HEK293T (cell line): ENCODE data around the gene CDHR2.

Experiments used
- CTCF ChIA-PET: fragments of 350-600 bp; formaldehyde crosslinking; extraction: SDS; loops from one replicate; lab custom pipeline; 2021; ENCODE audit warnings: antibody characterized with exemption, inconsistent platforms; lab: Yijun Ruan, JAX
- POLR2A ChIA-PET: fragments of 350-600 bp; formaldehyde crosslinking; extraction: SDS; loops from one replicate; lab custom pipeline; 2020; ENCODE audit warnings: antibody characterized with exemption, inconsistent platforms; lab: Yijun Ruan, JAX
- DNase-seq: peaks from one replicate; pipeline ENCODE4 v3.0.0; 2012; ENCODE audit warnings: mixed read lengths; ENCODE audit errors: extremely low spot score
- ARNT ChIP-seq: fragments of 450-650 bp; IDR thresholded peaks from 2 replicates; pipeline ENCODE4 v1.6.1; 2017; ENCODE audit warnings: mild to moderate bottlenecking
- BHLHE40 ChIP-seq: fragments of 450-650 bp; IDR thresholded peaks from 2 replicates; pipeline ENCODE4 v1.6.1; 2016; ENCODE audit warnings: mild to moderate bottlenecking, moderate library complexity, borderline replicate concordance
- CTBP1 ChIP-seq: fragments of 450-650 bp; IDR thresholded peaks from 2 replicates; pipeline ENCODE4 v1.6.1; 2016; ENCODE audit warnings: borderline replicate concordance
- ELF4 ChIP-seq: fragments of 450-650 bp; IDR thresholded peaks from 2 replicates; pipeline ENCODE4 v1.6.1; 2017; ENCODE audit warnings: antibody characterized with exemption
- FOXA1 ChIP-seq: fragments of 450-650 bp; IDR thresholded peaks from 2 replicates; pipeline ENCODE4 v1.6.1; 2016; ENCODE audit warnings: mild to moderate bottlenecking
- FOXK2 ChIP-seq: fragments of 450-650 bp; IDR thresholded peaks from 2 replicates; pipeline ENCODE4 v1.6.1; 2016; ENCODE audit warnings: mild to moderate bottlenecking
- FOXM1 ChIP-seq: fragments of 450-650 bp; IDR thresholded peaks from 2 replicates; pipeline ENCODE4 v1.6.1; 2017; ENCODE audit warnings: mild to moderate bottlenecking, borderline replicate concordance
- HDGF ChIP-seq: fragments of 450-650 bp; IDR thresholded peaks from 2 replicates; pipeline ENCODE4 v1.6.1; 2017; ENCODE audit warnings: antibody characterized with exemption, borderline replicate concordance
- L3MBTL2 ChIP-seq: fragments of 450-650 bp; conservative IDR thresholded peaks from 2 replicates; pipeline ENCODE4 v1.6.1; 2016; ENCODE audit warnings: mild to moderate bottlenecking
- LEF1 ChIP-seq: fragments of 450-650 bp; IDR thresholded peaks from 2 replicates; pipeline ENCODE4 v1.6.1; 2017; ENCODE audit warnings: mild to moderate bottlenecking, borderline replicate concordance
- NFRKB ChIP-seq: fragments of 450-650 bp; IDR thresholded peaks from 2 replicates; pipeline ENCODE4 v1.6.1; 2016; ENCODE audit warnings: mild to moderate bottlenecking, moderate library complexity
- SP1 ChIP-seq: fragments of 450-650 bp; IDR thresholded peaks from 2 replicates; pipeline ENCODE4 v1.6.1; 2017
- SUZ12 ChIP-seq: fragments of 450-650 bp; IDR thresholded peaks from 2 replicates; pipeline ENCODE4 v1.6.1; 2016; ENCODE audit warnings: mild to moderate bottlenecking
- TARDBP ChIP-seq: fragments of 450-650 bp; IDR thresholded peaks from 2 replicates; pipeline ENCODE4 v1.6.1; 2016
- ZNF384 ChIP-seq: fragments of 450-650 bp; IDR thresholded peaks from 2 replicates; pipeline ENCODE4 v1.6.1; 2016
- TF ChIP-seq, protein P1 (sequence below): fragments of 450-650 bp; IDR thresholded peaks from 2 replicates; pipeline ENCODE4 v1.6.1; 2016

CDHR2 gene

DNA sequence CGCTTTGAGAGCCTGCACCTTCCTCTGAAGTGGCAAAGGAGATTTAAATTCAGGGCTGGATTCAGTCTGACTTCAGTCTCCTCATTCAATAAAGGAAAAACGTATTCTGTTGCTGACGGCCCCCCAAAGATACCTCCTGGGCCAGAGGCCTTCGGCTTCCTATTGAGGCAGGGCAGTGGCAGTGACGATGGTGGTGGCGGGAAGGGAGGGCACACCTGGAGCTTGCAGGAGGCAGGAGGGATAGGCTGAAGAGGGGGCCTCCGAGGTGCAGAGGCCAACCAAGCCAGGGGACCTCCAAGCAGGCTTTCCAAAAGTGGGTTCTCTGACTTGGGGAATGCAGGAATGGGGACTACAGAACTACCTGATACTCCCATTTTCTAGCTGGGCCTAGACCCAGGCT, 27.9 kb upstream of the CDHR2 start:
- ChIA-PET CTCF (no interaction called here), POLR2A (interaction anchor here (0.8 to 1.5 kb wide), 2 partner anchors 15 to 22 kb away, joined by 6 to 8 read pairs; partner anchors contain the start of gene RNF44)
- TF ChIP-seq L3MBTL2: no peak
- no peak for TF ChIP-seq TARDBP
- no peak for TF ChIP-seq CTBP1
- no peak for TF ChIP-seq SP1
- TF ChIP-seq HDGF: no peak
- TF ChIP-seq FOXM1: no peak
- no peak for TF ChIP-seq BHLHE40
- DNase-seq: no peak

DNA sequence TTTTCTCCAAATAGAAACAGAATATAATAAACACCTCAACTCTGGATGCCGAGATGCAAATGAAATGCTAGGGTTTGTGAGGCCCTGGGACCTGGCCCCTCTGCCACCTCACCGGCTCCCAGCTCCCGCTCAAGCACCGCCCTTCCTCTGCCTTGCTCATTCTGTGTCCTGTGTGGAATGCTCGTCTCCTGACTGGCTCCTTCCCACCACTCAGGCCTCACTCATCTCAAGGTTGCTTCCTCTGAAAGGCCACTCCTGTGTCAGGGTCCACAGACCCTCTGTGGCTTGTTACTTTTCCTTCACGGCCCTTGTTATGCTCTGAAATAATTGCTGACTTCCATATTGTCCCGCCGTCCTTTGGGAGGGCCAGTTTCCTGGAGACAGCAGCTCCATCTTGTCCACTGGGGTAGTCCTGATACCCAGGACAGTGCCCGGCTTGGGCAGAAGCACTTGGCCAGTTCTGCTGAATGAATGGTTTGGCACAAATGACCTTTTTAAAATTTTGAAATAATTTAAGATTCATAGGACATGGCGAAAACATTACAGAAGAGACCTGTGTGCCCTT, 27.4 kb upstream of the CDHR2 start:
- POLR2A ChIA-PET: interaction anchor here (0.8 to 1.5 kb wide), 2 partner anchors 15 to 21 kb away, joined by 6 to 8 read pairs; partner anchors contain the start of gene RNF44
- DNase-seq: no peak
- CTCF ChIA-PET: no interaction called here
- TF ChIP-seq FOXA1 (no peak), ARNT (no peak), LEF1 (no peak)

DNA sequence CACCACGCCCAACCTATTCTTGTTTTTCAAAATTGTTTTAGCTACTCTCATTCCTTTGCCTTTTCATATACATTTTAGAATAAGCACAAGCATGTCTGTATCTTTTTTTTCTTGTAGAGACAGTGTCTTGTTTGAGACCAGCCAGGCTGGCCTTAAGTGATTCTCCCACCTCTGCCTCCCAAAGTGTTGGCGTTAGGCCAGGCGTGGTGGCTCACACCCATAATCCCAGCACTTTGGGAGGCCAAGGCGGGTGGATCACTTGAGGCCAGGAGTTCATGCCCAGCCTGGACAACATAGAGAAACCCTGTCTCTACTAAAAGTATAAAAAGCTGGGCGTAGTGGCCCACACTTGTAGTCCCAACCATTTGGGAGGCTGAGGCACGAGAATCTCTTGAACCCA, 25.0 kb upstream of the CDHR2 start:
- TF ChIP-seq FOXM1 (no peak), TARDBP (no peak), SP1 (no peak), L3MBTL2 (no peak), ZNF384 (no peak), SUZ12 (no peak), ELF4 (no peak), LEF1 (no peak), FOXK2 (no peak), FOXA1 (no peak), CTBP1 (no peak), ARNT (no peak), NFRKB (no peak), HDGF (no peak), BHLHE40 (no peak)
- TF ChIP-seq, protein P1, sequence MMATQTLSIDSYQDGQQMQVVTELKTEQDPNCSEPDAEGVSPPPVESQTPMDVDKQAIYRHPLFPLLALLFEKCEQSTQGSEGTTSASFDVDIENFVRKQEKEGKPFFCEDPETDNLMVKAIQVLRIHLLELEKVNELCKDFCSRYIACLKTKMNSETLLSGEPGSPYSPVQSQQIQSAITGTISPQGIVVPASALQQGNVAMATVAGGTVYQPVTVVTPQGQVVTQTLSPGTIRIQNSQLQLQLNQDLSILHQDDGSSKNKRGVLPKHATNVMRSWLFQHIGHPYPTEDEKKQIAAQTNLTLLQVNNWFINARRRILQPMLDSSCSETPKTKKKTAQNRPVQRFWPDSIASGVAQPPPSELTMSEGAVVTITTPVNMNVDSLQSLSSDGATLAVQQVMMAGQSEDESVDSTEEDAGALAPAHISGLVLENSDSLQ: no peak
- CTCF ChIA-PET: no interaction called here
- no peak for DNase-seq
- POLR2A ChIA-PET: no interaction called here

DNA sequence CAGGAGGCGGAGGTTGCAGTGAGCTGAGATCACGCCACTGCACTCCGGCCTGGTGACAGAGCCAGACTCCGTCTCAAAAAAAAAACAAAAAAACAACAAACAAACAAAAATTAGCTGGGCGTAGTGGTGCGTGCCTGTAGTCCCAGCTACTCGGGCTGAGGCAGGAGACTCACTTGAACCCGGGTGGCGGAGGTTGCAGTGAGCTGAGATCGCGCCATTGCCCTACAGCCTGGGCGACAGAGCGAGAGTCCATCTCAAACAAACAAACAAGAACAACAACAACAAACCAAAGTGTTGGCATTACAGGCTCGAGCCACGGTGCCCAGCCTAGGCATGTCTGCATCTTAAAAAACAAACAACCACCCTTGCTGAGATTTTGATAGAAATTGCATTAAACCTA, 24.2 kb upstream of the CDHR2 start:
- CTCF ChIA-PET: no interaction called here
- TF ChIP-seq ELF4: no peak
- TF ChIP-seq NFRKB: no peak
- no peak for TF ChIP-seq CTBP1
- no peak for TF ChIP-seq FOXK2
- no peak for TF ChIP-seq ARNT
- no peak for TF ChIP-seq SP1
- TF ChIP-seq BHLHE40: no peak

DNA sequence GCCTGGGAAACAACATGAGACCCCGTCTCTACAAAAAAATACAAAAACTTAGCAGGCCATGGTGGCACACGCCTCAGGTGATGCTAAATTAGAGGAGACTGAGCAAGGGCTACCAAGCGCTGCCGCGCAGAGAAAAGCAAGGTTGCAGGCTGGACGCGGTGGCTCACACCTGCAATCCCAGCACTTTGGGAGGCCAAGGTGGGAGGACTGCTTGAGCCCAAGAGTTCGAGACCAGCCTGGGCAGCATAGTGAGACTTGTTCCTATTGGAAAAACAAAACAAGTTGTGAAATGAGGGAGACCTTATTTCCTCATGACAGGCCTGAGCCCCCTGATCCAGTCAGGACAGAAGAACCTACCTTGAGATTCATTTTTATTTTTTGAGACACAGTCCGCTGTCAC, 23.5 kb upstream of the CDHR2 start:
- DNase-seq: no peak
- no peak for TF ChIP-seq SUZ12
- TF ChIP-seq FOXA1: no peak
- TF ChIP-seq, protein P1: no peak
- TF ChIP-seq ZNF384: no peak
- TF ChIP-seq FOXK2: no peak
- TF ChIP-seq TARDBP: no peak
- no peak for TF ChIP-seq LEF1
- no peak for TF ChIP-seq ARNT
- no peak for TF ChIP-seq L3MBTL2
- no peak for TF ChIP-seq CTBP1
- TF ChIP-seq ELF4: no peak
- TF ChIP-seq BHLHE40: no peak
- TF ChIP-seq NFRKB: no peak
- ChIA-PET POLR2A (no interaction called here), CTCF (no interaction called here)

More for the DNA sequence above, 24.2 kb upstream of the CDHR2 start:
- POLR2A ChIA-PET: no interaction called here
- no peak for DNase-seq

DNA sequence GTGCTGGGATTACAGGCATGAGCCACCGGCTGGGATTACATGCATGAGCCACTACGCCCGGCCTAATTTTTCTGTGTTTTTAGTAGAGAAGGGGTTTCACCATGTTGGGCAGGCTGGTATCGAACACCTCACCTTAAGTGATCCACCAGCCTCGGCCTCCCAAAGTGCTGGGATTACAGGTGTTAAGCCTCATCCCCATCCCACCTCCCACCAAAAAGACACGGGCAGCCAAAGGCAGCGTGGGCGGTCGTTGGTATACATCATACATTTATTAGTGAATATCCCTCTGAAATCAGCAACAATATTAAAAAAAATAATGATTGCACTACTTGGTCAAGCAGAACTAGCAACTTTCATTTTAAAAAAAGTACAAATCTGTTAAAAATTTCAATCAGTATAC, 22.7 kb upstream of the CDHR2 start:
- no peak for DNase-seq
- POLR2A ChIA-PET: no interaction called here
- TF ChIP-seq TARDBP: no peak
- no peak for TF ChIP-seq ZNF384
- no peak for TF ChIP-seq CTBP1
- no peak for TF ChIP-seq FOXK2
- TF ChIP-seq LEF1: no peak
- CTCF ChIA-PET: no interaction called here
